ENCODE measurements around the gene DLGAP1. TPM values are rescaled to one million over a fixed set of nuclear protein-coding genes. Genes with fewer than 3 reads are reported as not detected.
A peak's percentile ranks its signal among the peaks of the same experiment; 100 is the strongest.

The DLGAP1 gene
- total and polyA plus RNA-seq, 4 donors, result 0.54 to 11.8 (median 3.1) TPM

DNA sequence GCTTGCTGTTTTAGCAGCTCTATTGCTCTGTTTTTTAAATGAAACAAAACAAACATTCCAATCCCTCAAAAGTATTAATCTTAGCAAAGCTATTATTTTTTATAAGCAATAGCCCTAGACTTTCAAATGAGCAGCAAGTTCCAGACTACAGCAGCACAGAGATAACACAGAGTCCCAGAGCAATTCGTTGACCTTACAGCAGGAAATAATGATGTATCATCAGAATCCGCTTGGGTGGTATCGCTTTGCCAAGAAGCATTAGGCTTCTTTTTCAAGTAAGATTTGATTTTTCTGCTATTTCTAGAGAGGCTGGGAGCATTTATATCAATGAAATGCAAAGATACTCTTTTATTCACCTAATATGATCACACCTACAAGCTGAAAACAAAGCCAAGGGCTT, 209.7 kb downstream of the DLGAP1 start:
- no peak overlapping the region for H3K9ac ChIP-seq (ENCODE audit: insufficient read depth in 1 of 2, low read length in 2 of 2)
- ATAC-seq (ENCODE audit: insufficient read depth, low FRiP score), result no peak
- no peaks in the 10 kb centered on the region for H3K27me3 ChIP-seq (ENCODE audit: control insufficient read depth in 3 of 3, insufficient read depth in 3 of 3, low read length in 2 of 3)
- DNase-seq, result peak in 2 of 3 donors; percentile 30 to 54
- H3K9me3 ChIP-seq (ENCODE audit: control insufficient read depth in 4 of 4, insufficient read depth in 3 of 4, low read length in 3 of 4), result no peaks in the 10 kb centered on the region
- no peak overlapping the region for H3K4me3 ChIP-seq
- WGBS, 2 donors, result 61 to 70% methylated on average over 3 of the region's 3 CpGs
- TF ChIP-seq, protein P1, sequence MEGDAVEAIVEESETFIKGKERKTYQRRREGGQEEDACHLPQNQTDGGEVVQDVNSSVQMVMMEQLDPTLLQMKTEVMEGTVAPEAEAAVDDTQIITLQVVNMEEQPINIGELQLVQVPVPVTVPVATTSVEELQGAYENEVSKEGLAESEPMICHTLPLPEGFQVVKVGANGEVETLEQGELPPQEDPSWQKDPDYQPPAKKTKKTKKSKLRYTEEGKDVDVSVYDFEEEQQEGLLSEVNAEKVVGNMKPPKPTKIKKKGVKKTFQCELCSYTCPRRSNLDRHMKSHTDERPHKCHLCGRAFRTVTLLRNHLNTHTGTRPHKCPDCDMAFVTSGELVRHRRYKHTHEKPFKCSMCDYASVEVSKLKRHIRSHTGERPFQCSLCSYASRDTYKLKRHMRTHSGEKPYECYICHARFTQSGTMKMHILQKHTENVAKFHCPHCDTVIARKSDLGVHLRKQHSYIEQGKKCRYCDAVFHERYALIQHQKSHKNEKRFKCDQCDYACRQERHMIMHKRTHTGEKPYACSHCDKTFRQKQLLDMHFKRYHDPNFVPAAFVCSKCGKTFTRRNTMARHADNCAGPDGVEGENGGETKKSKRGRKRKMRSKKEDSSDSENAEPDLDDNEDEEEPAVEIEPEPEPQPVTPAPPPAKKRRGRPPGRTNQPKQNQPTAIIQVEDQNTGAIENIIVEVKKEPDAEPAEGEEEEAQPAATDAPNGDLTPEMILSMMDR (IDR thresholded peaks at IDR 0.05; ENCODE audit: control extremely low read depth, extremely low read depth), result no peak
- peaks cover 0 to 8% (median 0%) of the 10 kb centered on the region in 5 donors for H3K4me1 ChIP-seq (ENCODE audit: control insufficient read depth in 5 of 5, insufficient read depth in 5 of 5, low read length in 5 of 5)
- no peak overlapping the region for H3K27ac ChIP-seq (ENCODE audit: low read depth in 1 of 2, low read length in 1 of 2)
- H3K36me3 ChIP-seq (ENCODE audit: control insufficient read depth in 4 of 4, insufficient read depth in 4 of 4, low read length in 4 of 4), result no peaks in the 10 kb centered on the region

DNA sequence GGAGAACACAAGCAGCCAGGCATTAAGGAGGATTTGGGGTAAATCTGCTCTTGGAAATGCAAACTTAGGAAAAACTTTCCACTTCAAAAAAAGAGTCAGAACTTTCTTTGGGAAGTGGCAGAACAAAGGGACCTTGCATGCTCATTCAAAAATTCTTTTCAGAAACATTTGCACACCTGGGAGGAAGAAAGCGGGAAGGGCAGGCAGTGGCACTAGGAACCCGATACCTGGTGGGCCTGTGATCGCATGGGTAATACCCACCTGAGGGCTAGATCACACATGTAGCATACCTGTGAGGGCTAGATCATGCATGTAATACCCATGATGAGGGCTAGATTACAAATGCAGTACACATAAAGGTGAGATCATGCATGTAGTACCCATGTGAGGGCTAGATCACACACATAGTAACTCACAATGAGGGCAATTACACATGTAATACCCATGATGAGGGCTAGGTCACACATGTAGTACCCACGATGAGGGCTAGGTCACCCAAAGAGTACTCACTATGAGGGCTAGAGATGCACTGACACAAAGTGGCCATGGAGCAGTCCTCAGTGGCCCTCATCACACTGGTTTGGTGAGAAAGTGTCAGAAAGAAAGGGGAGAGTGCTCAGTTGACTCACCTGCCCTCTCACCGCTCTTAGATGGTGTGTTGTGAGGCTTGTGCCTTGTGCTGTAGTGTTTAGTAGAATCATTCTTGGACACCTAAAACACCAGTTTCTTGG, 212.5 kb downstream of the DLGAP1 start:
- Histone ChIP-seq H3K4me3 (no peak overlapping the region), H3K36me3 (ENCODE audit: control insufficient read depth in 4 of 4, insufficient read depth in 4 of 4, low read length in 4 of 4) (no peaks in the 10 kb centered on the region), H3K27ac (ENCODE audit: low read depth in 1 of 2, low read length in 1 of 2) (no peak overlapping the region), H3K9ac (ENCODE audit: insufficient read depth in 1 of 2, low read length in 2 of 2) (no peak overlapping the region), H3K27me3 (ENCODE audit: control insufficient read depth in 3 of 3, insufficient read depth in 3 of 3, low read length in 2 of 3) (no peaks in the 10 kb centered on the region), H3K9me3 (ENCODE audit: control insufficient read depth in 4 of 4, insufficient read depth in 3 of 4, low read length in 3 of 4) (no peaks in the 10 kb centered on the region), H3K4me1 (ENCODE audit: control insufficient read depth in 5 of 5, insufficient read depth in 5 of 5, low read length in 5 of 5) (peaks cover 0 to 11% (median 0%) of the 10 kb centered on the region in 5 donors)
- TF ChIP-seq, protein P1 (IDR thresholded peaks at IDR 0.05; ENCODE audit: control extremely low read depth, extremely low read depth), result no peak
- ATAC-seq (ENCODE audit: insufficient read depth, low FRiP score) (no peak), DNase-seq (no peak)
- WGBS, 2 donors, result 82 to 93% methylated on average over 5 of the region's 5 CpGs

DNA sequence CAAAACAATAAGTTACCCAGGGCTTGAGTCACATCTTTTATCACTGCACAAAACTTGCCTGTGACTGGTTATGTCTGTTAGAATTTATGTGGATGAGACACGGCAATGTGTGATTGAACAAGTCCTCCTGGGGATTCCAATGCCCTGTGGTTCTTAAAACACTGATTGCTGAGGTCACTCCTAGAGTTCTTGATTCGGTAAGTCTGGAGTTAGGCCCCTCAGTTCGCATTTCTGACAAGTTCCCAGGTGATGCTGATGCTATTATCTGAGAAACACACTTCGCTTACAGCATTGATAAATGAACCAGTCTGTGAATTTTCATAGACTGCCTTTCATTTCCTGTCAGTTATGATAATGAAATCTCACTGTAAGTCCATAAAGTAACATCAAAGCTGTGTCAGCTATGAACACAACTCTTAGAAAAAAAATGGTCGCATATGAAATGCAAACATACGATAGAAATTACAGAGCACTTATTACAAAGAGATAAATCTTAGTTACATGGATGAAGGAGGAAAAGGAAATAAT, 214.0 kb downstream of the DLGAP1 start:
- H3K27me3 ChIP-seq (ENCODE audit: control insufficient read depth in 3 of 3, insufficient read depth in 3 of 3, low read length in 2 of 3), result no peaks in the 10 kb centered on the region
- DNase-seq, result peak in 2 of 3 donors; percentile 2 to 22
- H3K9me3 ChIP-seq (ENCODE audit: control insufficient read depth in 4 of 4, insufficient read depth in 3 of 4, low read length in 3 of 4), result no peaks in the 10 kb centered on the region
- no peak overlapping the region for H3K4me3 ChIP-seq
- TF ChIP-seq, protein P1 (IDR thresholded peaks at IDR 0.05; ENCODE audit: control extremely low read depth, extremely low read depth), result no peak
- no peaks in the 10 kb centered on the region for H3K36me3 ChIP-seq (ENCODE audit: control insufficient read depth in 4 of 4, insufficient read depth in 4 of 4, low read length in 4 of 4)
- ATAC-seq (ENCODE audit: insufficient read depth, low FRiP score), result no peak
- WGBS, 2 donors, result 59 to 68% methylated on average over 6 of the region's 6 CpGs
- H3K4me1 ChIP-seq (ENCODE audit: control insufficient read depth in 5 of 5, insufficient read depth in 5 of 5, low read length in 5 of 5), result peaks cover 0 to 11% (median 0%) of the 10 kb centered on the region in 5 donors
- H3K9ac ChIP-seq (ENCODE audit: insufficient read depth in 1 of 2, low read length in 2 of 2), result no peak overlapping the region
- H3K27ac ChIP-seq (ENCODE audit: low read depth in 1 of 2, low read length in 1 of 2), result no peak overlapping the region

Data from lung (tissue), 12 donors.